ENCODE results near the gene UBE2D1.

The UBE2D1 gene

DNA sequence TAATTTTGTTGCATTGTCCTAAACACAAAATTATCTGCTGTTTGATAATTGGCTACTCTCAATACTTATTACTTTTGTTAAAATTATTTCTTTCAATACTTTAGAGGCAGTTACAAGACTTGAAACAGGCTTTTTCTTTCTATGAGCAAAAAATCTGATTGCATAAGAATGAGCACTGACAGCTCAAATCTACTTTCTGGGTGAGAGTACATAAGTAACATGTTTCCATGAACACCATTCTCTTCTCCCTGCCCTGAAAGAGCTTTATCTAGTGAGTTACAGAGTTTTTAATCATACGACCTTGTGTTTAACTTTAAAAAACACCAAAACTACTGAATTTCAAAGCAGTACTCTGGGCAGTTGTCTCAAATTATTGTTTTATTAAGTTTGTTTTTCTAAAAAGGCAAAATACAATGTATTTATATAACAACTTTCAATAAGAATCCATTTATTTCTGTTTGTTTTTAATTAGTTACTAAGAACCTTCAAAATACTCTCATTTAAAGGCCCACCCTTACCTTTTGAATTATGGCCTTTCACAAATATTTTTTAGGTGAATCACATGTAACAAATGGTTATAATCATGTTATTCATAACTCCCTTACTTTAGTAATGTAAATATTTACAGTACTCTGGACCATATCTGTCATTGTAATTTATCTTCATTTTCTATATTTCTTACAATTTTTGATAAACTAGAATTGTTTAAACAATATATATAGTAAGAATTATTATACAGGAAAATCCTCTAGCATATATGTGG lies 27.4 kb downstream of the UBE2D1 start:
- Histone ChIP-seq H3K4me3 (ENCODE audit: low read length in 2 of 2) (no peak overlapping the region), H3K23ac (ENCODE audit: low read depth, low read length, poor library complexity) (no peak overlapping the region), H3K9ac (ENCODE audit: low read depth, low read length, poor library complexity) (no peak overlapping the region), H2BK15ac (ENCODE audit: low read length) (no peak overlapping the region), H4K91ac (ENCODE audit: low read depth, low read length, poor library complexity) (no peak overlapping the region), H3K36me3 (replicated peaks in 1 of 2; ENCODE audit: control insufficient read depth in 2 of 2, insufficient read depth in 2 of 2, low read length in 2 of 2) (peaks cover 0 to 30% of the 10 kb centered on the region in 2 donors), H2BK5ac (ENCODE audit: low read length) (no peak overlapping the region), H3K79me1 (ENCODE audit: low read depth, low read length) (no peaks in the 10 kb centered on the region), H2AFZ (ENCODE audit: low read length) (no peak overlapping the region), H2AK5ac (ENCODE audit: low read depth, low read length) (no peak overlapping the region), H2BK12ac (ENCODE audit: low read length) (no peak overlapping the region), H3K27ac (replicated peaks; ENCODE audit: low read length) (no peak overlapping the region), H3K9me3 (replicated peaks in 1 of 2; ENCODE audit: control insufficient read depth in 2 of 2, insufficient read depth in 1 of 2, low read depth in 1 of 2, low read length in 2 of 2) (no peaks in the 10 kb centered on the region), H2BK120ac (ENCODE audit: low read depth, low read length) (no peak overlapping the region), H3K4me2 (ENCODE audit: insufficient read depth, low read length, poor library complexity, severe bottlenecking) (no peak overlapping the region), H3K18ac (ENCODE audit: low read length) (no peak overlapping the region), H3K4me1 (ENCODE audit: control insufficient read depth in 2 of 2, insufficient read depth in 1 of 2, low read depth in 1 of 2, low read length in 2 of 2) (peaks cover 0 to 8% of the 10 kb centered on the region in 2 donors), H3K27me3 (ENCODE audit: control insufficient read depth in 3 of 3, insufficient read depth in 3 of 3, low read depth in 1 of 3, low read length in 3 of 3) (no peaks in the 10 kb centered on the region), H4K8ac (ENCODE audit: low read depth, low read length) (no peak overlapping the region), H3K4ac (ENCODE audit: low read length) (no peak overlapping the region), H3K14ac (ENCODE audit: low read length) (no peak overlapping the region)
- no CpG with 5 or more reads among the region's 1 CpG for WGBS, 2 donors (ENCODE audit: extremely low coverage in 2 of 2, insufficient read length in 2 of 2, insufficient replicate concordance in 1 of 2)
- no peak for DNase-seq (ENCODE audit: low spot score)

DNA sequence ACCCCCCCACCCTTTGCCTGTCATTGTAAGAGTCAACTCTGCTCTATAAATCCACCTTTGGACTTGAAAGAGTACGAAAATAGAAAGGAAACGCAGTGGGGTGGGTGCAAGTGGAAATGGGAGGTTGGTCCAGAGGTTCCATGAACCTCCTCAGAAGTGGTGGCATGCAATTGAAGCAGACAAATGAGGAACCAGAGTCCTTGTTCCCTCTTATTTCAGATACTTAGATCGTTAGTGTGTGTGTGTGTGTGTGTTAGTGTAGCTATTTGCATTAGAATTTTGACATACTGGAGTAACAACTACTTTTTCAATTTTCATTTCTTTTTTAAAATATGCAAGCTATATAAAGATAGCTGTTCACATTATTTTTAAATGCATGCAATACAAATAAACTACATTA lies 32.3 kb downstream of the UBE2D1 start:
- H4K91ac ChIP-seq (ENCODE audit: low read depth, low read length, poor library complexity): no peak overlapping the region
- H3K18ac ChIP-seq (ENCODE audit: low read length): no peak overlapping the region
- H2BK12ac ChIP-seq (ENCODE audit: low read length): no peak overlapping the region
- H3K23ac ChIP-seq (ENCODE audit: low read depth, low read length, poor library complexity): no peak overlapping the region
- DNase-seq (ENCODE audit: low spot score): no peak
- no peak overlapping the region for H3K4me2 ChIP-seq (ENCODE audit: insufficient read depth, low read length, poor library complexity, severe bottlenecking)
- H3K79me1 ChIP-seq (ENCODE audit: low read depth, low read length): no peaks in the 10 kb centered on the region
- no peak overlapping the region for H2BK5ac ChIP-seq (ENCODE audit: low read length)
- no CpG with 5 or more reads among the region's 3 CpGs for WGBS, 2 donors (ENCODE audit: extremely low coverage in 2 of 2, insufficient read length in 2 of 2, insufficient replicate concordance in 1 of 2)
- no peak overlapping the region for H3K4ac ChIP-seq (ENCODE audit: low read length)
- no peak overlapping the region for H3K4me3 ChIP-seq (ENCODE audit: low read length in 2 of 2)
- H2AK5ac ChIP-seq (ENCODE audit: low read depth, low read length): no peak overlapping the region
- peaks cover 0 to under 1% of the 10 kb centered on the region in 2 donors for H3K4me1 ChIP-seq (ENCODE audit: control insufficient read depth in 2 of 2, insufficient read depth in 1 of 2, low read depth in 1 of 2, low read length in 2 of 2)
- no peaks in the 10 kb centered on the region for H3K27me3 ChIP-seq (ENCODE audit: control insufficient read depth in 3 of 3, insufficient read depth in 3 of 3, low read depth in 1 of 3, low read length in 3 of 3)
- H3K9ac ChIP-seq (ENCODE audit: low read depth, low read length, poor library complexity): no peak overlapping the region
- H2BK120ac ChIP-seq (ENCODE audit: low read depth, low read length): no peak overlapping the region
- H2BK15ac ChIP-seq (ENCODE audit: low read length): no peak overlapping the region
- H4K8ac ChIP-seq (ENCODE audit: low read depth, low read length): no peak overlapping the region
- no peak overlapping the region for H3K27ac ChIP-seq (replicated peaks; ENCODE audit: low read length)
- H3K36me3 ChIP-seq (replicated peaks in 1 of 2; ENCODE audit: control insufficient read depth in 2 of 2, insufficient read depth in 2 of 2, low read length in 2 of 2): peaks cover 0 to 42% of the 10 kb centered on the region in 2 donors
- H2AFZ ChIP-seq (ENCODE audit: low read length): no peak overlapping the region
- no peaks in the 10 kb centered on the region for H3K9me3 ChIP-seq (replicated peaks in 1 of 2; ENCODE audit: control insufficient read depth in 2 of 2, insufficient read depth in 1 of 2, low read depth in 1 of 2, low read length in 2 of 2)
- no peak overlapping the region for H3K14ac ChIP-seq (ENCODE audit: low read length)

DNA sequence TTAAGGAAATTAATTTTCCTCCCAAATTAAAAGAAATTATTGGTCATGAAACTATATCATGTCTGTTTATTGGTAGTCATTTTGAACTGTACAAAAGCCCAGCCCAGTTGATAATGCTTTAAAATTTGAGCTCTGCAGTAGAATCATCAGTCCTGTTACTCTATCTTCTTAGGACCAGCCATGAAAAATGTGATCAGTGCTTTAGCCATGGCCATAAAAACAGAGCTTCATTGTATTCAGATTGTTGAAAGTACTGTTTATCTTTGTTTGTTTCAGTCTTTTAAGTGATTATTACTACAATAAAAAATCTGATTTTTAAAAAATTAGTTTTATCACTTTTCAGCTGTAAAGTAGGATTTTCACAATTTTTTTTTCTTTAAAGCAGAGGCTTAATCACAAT lies 36.7 kb downstream of the UBE2D1 start:
- Histone ChIP-seq H3K36me3 (replicated peaks in 1 of 2; ENCODE audit: control insufficient read depth in 2 of 2, insufficient read depth in 2 of 2, low read length in 2 of 2) (peaks cover 0 to 12% of the 10 kb centered on the region in 2 donors), H3K27me3 (ENCODE audit: control insufficient read depth in 3 of 3, insufficient read depth in 3 of 3, low read depth in 1 of 3, low read length in 3 of 3) (no peaks in the 10 kb centered on the region), H3K9me3 (replicated peaks in 1 of 2; ENCODE audit: control insufficient read depth in 2 of 2, insufficient read depth in 1 of 2, low read depth in 1 of 2, low read length in 2 of 2) (no peaks in the 10 kb centered on the region), H2AFZ (ENCODE audit: low read length) (no peak overlapping the region), H4K8ac (ENCODE audit: low read depth, low read length) (no peak overlapping the region), H3K4me3 (ENCODE audit: low read length in 2 of 2) (no peak overlapping the region), H2BK120ac (ENCODE audit: low read depth, low read length) (no peak overlapping the region), H3K23ac (ENCODE audit: low read depth, low read length, poor library complexity) (no peak overlapping the region), H2BK5ac (ENCODE audit: low read length) (no peak overlapping the region), H3K14ac (ENCODE audit: low read length) (no peak overlapping the region), H2AK5ac (ENCODE audit: low read depth, low read length) (no peak overlapping the region), H4K91ac (ENCODE audit: low read depth, low read length, poor library complexity) (no peak overlapping the region), H3K9ac (ENCODE audit: low read depth, low read length, poor library complexity) (no peak overlapping the region), H3K79me1 (ENCODE audit: low read depth, low read length) (no peaks in the 10 kb centered on the region), H3K4me2 (ENCODE audit: insufficient read depth, low read length, poor library complexity, severe bottlenecking) (no peak overlapping the region), H3K27ac (replicated peaks; ENCODE audit: low read length) (no peak overlapping the region), H3K18ac (ENCODE audit: low read length) (no peak overlapping the region), H2BK12ac (ENCODE audit: low read length) (no peak overlapping the region), H3K4ac (ENCODE audit: low read length) (no peak overlapping the region), H3K4me1 (ENCODE audit: control insufficient read depth in 2 of 2, insufficient read depth in 1 of 2, low read depth in 1 of 2, low read length in 2 of 2) (no peaks in the 10 kb centered on the region), H2BK15ac (ENCODE audit: low read length) (no peak overlapping the region)
- DNase-seq (ENCODE audit: low spot score): no peak

DNA sequence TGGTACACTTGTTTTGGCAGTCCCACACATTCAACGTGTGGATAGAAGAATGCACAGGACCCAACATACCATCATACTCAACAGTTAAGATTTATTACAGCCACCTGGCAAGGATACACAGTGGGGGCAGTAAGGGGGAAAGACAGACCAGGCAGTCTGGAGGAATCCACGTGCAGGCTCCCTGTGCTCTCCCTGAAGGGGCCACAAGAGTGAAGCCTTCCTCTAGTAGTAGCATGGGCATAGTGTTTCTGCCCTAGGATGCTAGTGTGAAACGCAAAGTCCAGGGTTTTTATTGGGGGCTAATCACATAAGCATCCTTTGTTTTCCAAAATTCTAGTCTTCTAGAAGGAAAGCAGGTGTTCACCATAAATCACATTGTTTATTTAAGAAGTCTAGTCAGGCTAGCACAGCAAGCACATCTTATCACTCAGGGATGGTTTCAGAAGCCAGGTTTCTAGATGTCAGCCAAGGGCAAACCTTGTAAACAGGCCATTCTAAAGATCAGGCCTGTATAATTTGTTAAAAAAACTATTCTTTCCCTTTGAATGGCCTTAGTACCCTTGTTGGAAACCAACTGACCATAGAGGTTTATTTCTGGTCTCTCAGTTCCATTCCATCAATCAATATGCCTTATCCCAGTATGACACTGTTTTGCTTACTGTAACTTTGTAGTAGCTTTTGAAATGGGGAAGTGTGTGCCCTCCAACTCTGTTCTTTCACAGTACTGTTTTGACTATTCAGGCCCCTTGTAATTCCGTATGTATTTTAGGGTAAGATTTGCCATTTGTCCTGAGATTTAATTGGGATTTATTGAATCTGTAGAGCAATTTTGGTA lies 38.0 kb downstream of the UBE2D1 start:
- WGBS, 2 donors (ENCODE audit: extremely low coverage in 2 of 2, insufficient read length in 2 of 2, insufficient replicate concordance in 1 of 2): no CpG with 5 or more reads among the region's 4 CpGs
- H3K79me1 ChIP-seq (ENCODE audit: low read depth, low read length): no peaks in the 10 kb centered on the region
- no peaks in the 10 kb centered on the region for H3K4me1 ChIP-seq (ENCODE audit: control insufficient read depth in 2 of 2, insufficient read depth in 1 of 2, low read depth in 1 of 2, low read length in 2 of 2)
- H3K18ac ChIP-seq (ENCODE audit: low read length): no peak overlapping the region
- no peaks in the 10 kb centered on the region for H3K27me3 ChIP-seq (ENCODE audit: control insufficient read depth in 3 of 3, insufficient read depth in 3 of 3, low read depth in 1 of 3, low read length in 3 of 3)
- no peak overlapping the region for H4K91ac ChIP-seq (ENCODE audit: low read depth, low read length, poor library complexity)
- no peak overlapping the region for H2BK12ac ChIP-seq (ENCODE audit: low read length)
- H3K4me3 ChIP-seq (ENCODE audit: low read length in 2 of 2): no peak overlapping the region
- H2AK5ac ChIP-seq (ENCODE audit: low read depth, low read length): no peak overlapping the region
- H3K36me3 ChIP-seq (replicated peaks in 1 of 2; ENCODE audit: control insufficient read depth in 2 of 2, insufficient read depth in 2 of 2, low read length in 2 of 2): peaks cover 0 to 12% of the 10 kb centered on the region in 2 donors
- DNase-seq (ENCODE audit: low spot score): no peak
- H3K27ac ChIP-seq (replicated peaks; ENCODE audit: low read length): no peak overlapping the region
- H2BK15ac ChIP-seq (ENCODE audit: low read length): no peak overlapping the region
- H3K9ac ChIP-seq (ENCODE audit: low read depth, low read length, poor library complexity): no peak overlapping the region
- H2BK5ac ChIP-seq (ENCODE audit: low read length): no peak overlapping the region
- no peak overlapping the region for H2AFZ ChIP-seq (ENCODE audit: low read length)
- H3K4ac ChIP-seq (ENCODE audit: low read length): no peak overlapping the region
- H3K14ac ChIP-seq (ENCODE audit: low read length): no peak overlapping the region
- H2BK120ac ChIP-seq (ENCODE audit: low read depth, low read length): no peak overlapping the region
- no peaks in the 10 kb centered on the region for H3K9me3 ChIP-seq (replicated peaks in 1 of 2; ENCODE audit: control insufficient read depth in 2 of 2, insufficient read depth in 1 of 2, low read depth in 1 of 2, low read length in 2 of 2)
- H3K23ac ChIP-seq (ENCODE audit: low read depth, low read length, poor library complexity): no peak overlapping the region
- H3K4me2 ChIP-seq (ENCODE audit: insufficient read depth, low read length, poor library complexity, severe bottlenecking): no peak overlapping the region
- H4K8ac ChIP-seq (ENCODE audit: low read depth, low read length): no peak overlapping the region

Measured in neuronal stem cell (in vitro differentiated cells).